ENCODE data around the gene LRBA.

GRCh38 chr4:151013491-151013890 lies 1.6 kb downstream of the LRBA start:
- no peak for TF ChIP-seq CTCF (IDR thresholded peaks at IDR 0.05)
- TF ChIP-seq RNF2 (IDR thresholded peaks at IDR 0.05; ENCODE audit: borderline replicate concordance, low read depth) = no peak
- no peak for TF ChIP-seq POLR2A (IDR thresholded peaks at IDR 0.05; ENCODE audit: low read length)
- TF ChIP-seq PHF8 (IDR thresholded peaks at IDR 0.05; ENCODE audit: borderline replicate concordance, low read depth) = no peak
- TF ChIP-seq SMC3 (IDR thresholded peaks at IDR 0.05) = no peak
- no peak for TF ChIP-seq ELK1 (IDR thresholded peaks at IDR 0.05; ENCODE audit: low read depth, low read length)
- TF ChIP-seq MYC (IDR thresholded peaks at IDR 0.05; ENCODE audit: borderline replicate concordance, low read length) = no peak
- TF ChIP-seq RCOR1 (IDR thresholded peaks at IDR 0.05; ENCODE audit: low read depth, low read length) = no peak
- TF ChIP-seq MAFK (IDR thresholded peaks at IDR 0.05; ENCODE audit: partially characterized antibody) = no peak
- no peak for TF ChIP-seq MAZ (IDR thresholded peaks at IDR 0.05; ENCODE audit: borderline replicate concordance, low read depth, low read length)

Measured in A549 (cell line).